ENCODE measurements around the gene HOXD12. TPM values are rescaled to one million over a fixed set of nuclear protein-coding genes. Genes with fewer than 3 reads are reported as not detected.

The HOXD12 gene
- total RNA-seq, 1 experiment from 2014 or later: not detected

- no peak for DNase-seq
- no peaks in the 10 kb centered on the region for H3K9me3 Mint-ChIP-seq (ENCODE audit: low read depth, unreplicated experiment)
- no TSS peak for BruUV-seq (replicated peaks)
- peaks cover 25% of the 10 kb centered on the region for H3K27me3 Mint-ChIP-seq (ENCODE audit: unreplicated experiment)
- peaks cover 18% of the 10 kb centered on the region for H3K4me1 Mint-ChIP-seq (ENCODE audit: low read depth, unreplicated experiment)
- peaks cover 13% of the 10 kb centered on the region for H3K36me3 Mint-ChIP-seq (ENCODE audit: insufficient read depth, unreplicated experiment)
- H3K4me3 Mint-ChIP-seq (ENCODE audit: low read depth, unreplicated experiment): no peak overlapping the region
- no peak overlapping the region for H3K27ac Mint-ChIP-seq (ENCODE audit: unreplicated experiment)
- CTCF ChIA-PET: no interaction called here
- no peak for TF ChIP-seq CTCF (IDR thresholded peaks at IDR 0.05; ENCODE audit: unreplicated experiment)
- intact Hi-C loops (cut with micrococcal nuclease; ENCODE audit: unreplicated experiment): no loop called here
Measured at GRCh38 chr2:176101842-176102241, 2.2 kb downstream of the HOXD12 start.

GRCh38 chr2:176102309-176102866, 2.8 kb downstream of the HOXD12 start:
- peaks cover 7% of the 10 kb centered on the region for H3K36me3 Mint-ChIP-seq (ENCODE audit: insufficient read depth, unreplicated experiment)
- no peak for TF ChIP-seq CTCF (IDR thresholded peaks at IDR 0.05; ENCODE audit: unreplicated experiment)
- BruUV-seq (replicated peaks): no TSS peak
- peaks cover 18% of the 10 kb centered on the region for H3K4me1 Mint-ChIP-seq (ENCODE audit: low read depth, unreplicated experiment)
- H3K4me3 Mint-ChIP-seq (ENCODE audit: low read depth, unreplicated experiment): no peak overlapping the region
- DNase-seq: no peak
- intact Hi-C loops (cut with micrococcal nuclease; ENCODE audit: unreplicated experiment): no loop called here
- H3K27ac Mint-ChIP-seq (ENCODE audit: unreplicated experiment): no peak overlapping the region
- H3K9me3 Mint-ChIP-seq (ENCODE audit: low read depth, unreplicated experiment): no peaks in the 10 kb centered on the region
- peaks cover 26% of the 10 kb centered on the region for H3K27me3 Mint-ChIP-seq (ENCODE audit: unreplicated experiment)
- CTCF ChIA-PET: no interaction called here

- Mint-ChIP-seq H3K4me3 (ENCODE audit: low read depth, unreplicated experiment) (no peak overlapping the region), H3K36me3 (ENCODE audit: insufficient read depth, unreplicated experiment) (no peaks in the 10 kb centered on the region), H3K27me3 (ENCODE audit: unreplicated experiment) (peaks cover 26% of the 10 kb centered on the region), H3K9me3 (ENCODE audit: low read depth, unreplicated experiment) (no peaks in the 10 kb centered on the region), H3K27ac (ENCODE audit: unreplicated experiment) (no peak overlapping the region), H3K4me1 (ENCODE audit: low read depth, unreplicated experiment) (peaks cover 10% of the 10 kb centered on the region)
- intact Hi-C loops (cut with micrococcal nuclease; ENCODE audit: unreplicated experiment): no loop called here
- TF ChIP-seq CTCF (IDR thresholded peaks at IDR 0.05; ENCODE audit: unreplicated experiment): no peak
- no TSS peak for BruUV-seq (replicated peaks)
- DNase-seq: no peak
- CTCF ChIA-PET: no interaction called here
Measured at GRCh38 chr2:176103194-176103593, 3.6 kb downstream of the HOXD12 start.

GRCh38 chr2:176103742-176104315, 4.2 kb downstream of the HOXD12 start:
- intact Hi-C loops (cut with micrococcal nuclease; ENCODE audit: unreplicated experiment): no loop called here
- no peak for TF ChIP-seq CTCF (IDR thresholded peaks at IDR 0.05; ENCODE audit: unreplicated experiment)
- Mint-ChIP-seq H3K4me3 (ENCODE audit: low read depth, unreplicated experiment) (no peak overlapping the region), H3K36me3 (ENCODE audit: insufficient read depth, unreplicated experiment) (no peaks in the 10 kb centered on the region), H3K4me1 (ENCODE audit: low read depth, unreplicated experiment) (peaks cover 9% of the 10 kb centered on the region), H3K27ac (ENCODE audit: unreplicated experiment) (no peak overlapping the region), H3K9me3 (ENCODE audit: low read depth, unreplicated experiment) (no peaks in the 10 kb centered on the region), H3K27me3 (ENCODE audit: unreplicated experiment) (peaks cover 30% of the 10 kb centered on the region)
- no peak for DNase-seq
- no TSS peak for BruUV-seq (replicated peaks)
- CTCF ChIA-PET: no interaction called here
